A204.1 (cell line): ENCODE data around the gene PTBP2.

Experiments used
- FAIRE-seq: peaks from 2 replicates; lab custom pipeline; 2012; peaks lifted over from hg19 to GRCh38; lab: Jason Lieb, UNC

PTBP2 gene

DNA sequence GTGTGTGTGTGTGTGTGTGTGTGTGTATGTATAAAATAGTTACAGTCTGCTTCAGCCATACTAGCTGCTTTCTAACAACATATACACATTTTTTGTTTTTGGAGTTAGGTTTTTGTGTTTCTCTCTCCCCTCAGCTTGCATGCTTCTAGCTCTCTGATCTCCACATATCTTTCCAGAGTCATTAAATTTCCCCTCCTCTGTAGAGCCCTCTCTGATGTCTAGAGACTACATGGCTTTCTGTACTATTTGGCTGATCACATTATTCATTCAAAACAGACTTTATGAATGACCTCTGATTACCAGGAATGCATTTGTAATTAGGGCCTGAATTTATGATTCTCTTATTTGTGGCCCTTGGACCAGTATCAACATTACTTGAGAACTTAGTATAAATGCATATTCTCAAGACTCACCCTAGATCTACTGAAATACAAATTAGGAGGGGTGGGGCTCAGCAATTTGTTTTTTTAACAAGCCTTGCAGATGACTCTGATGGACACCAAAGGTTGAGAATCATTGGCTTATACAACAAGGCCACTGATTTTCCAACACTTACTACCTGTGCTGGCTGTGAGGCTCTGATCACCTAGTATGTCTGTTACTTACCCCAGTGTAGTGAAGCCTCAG lies 104.5 kb downstream of the PTBP2 start:
- FAIRE-seq, result no peak

- no peak for FAIRE-seq
Observed at GRCh38 chr1:96833376-96833775, 111.8 kb downstream of the PTBP2 start.

GRCh38 chr1:96834986-96835385 lies 113.4 kb downstream of the PTBP2 start:
- FAIRE-seq, result no peak

DNA sequence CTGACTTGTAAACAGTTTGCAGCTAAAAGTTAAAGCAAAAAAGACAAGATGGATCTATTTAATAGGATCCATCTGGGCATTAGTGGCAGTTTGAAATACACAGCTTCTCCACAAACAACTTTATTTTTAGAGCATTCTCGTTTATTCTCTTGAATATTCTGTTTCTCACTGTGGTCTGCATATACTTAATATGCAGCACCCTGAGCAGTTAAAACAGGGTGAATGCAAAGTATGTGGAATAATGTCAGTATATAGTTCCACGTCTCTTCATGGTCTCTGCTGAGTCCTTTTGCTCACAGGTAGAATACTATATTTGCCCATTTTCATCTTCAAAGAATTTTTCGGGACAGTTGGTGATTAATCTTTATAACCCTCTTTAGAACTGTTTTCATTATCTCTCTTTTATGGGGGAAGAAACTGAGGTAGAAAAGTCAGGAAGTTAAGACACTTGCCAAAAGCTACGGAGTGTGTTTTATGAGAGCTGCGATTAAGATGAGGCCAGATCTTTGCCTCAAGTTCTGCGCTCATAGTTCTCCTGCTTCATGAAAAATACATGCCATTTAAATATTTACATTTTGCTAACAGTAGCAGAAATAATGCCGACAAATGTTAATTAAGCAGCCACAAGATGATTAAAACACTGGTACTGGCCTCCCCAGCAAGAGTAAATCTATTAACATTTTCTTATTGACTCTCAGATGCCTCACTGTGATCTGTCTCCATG lies 115.6 kb downstream of the PTBP2 start:
- no peak for FAIRE-seq

- FAIRE-seq, result no peak
Observed at GRCh38 chr1:96837781-96838216, 116.2 kb downstream of the PTBP2 start.

GRCh38 chr1:96840396-96840795 lies 118.8 kb downstream of the PTBP2 start:
- no peak for FAIRE-seq

GRCh38 chr1:96842215-96842614 lies 120.6 kb downstream of the PTBP2 start:
- FAIRE-seq, result no peak

GRCh38 chr1:96843196-96843595 lies 121.6 kb downstream of the PTBP2 start:
- no peak for FAIRE-seq

DNA sequence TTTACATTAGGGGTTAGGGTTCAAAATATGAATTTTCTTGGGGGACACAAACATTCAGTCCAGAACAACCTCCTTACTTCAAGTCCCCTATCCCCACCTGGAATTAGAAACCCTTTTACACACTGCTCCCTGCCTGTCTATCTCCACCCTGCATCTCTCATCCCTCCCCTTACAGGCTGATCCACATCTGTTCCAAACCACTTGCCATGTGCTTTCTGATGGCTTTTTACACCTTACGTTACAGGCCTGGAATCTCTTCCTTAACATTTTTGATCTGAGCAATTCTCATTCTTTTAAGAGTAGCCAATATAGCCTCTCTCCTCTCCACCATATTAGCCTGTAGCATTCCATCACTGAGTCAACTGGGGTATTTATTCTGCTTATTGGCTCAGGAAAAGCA lies 122.0 kb downstream of the PTBP2 start:
- no peak for FAIRE-seq

DNA sequence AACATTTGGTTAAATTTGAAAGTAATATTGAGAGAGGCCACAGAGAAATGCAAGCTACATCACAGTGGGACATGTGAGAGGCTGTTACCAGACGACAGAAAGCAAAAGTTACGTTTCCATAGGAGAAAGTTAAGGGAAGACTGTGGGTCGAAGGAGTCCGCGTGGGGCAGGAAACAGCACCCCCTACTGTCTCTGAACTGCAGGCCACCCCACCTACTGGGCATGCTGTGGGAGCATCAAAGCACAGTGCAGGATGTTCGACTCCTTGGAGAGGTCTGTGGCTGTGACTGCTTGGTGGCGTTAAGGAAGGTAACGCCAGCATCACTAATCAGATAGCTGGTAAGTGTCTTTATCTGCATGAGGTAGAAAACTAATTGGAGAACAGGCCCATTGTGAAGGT lies 123.9 kb downstream of the PTBP2 start:
- no peak for FAIRE-seq

GRCh38 chr1:96861836-96862235 lies 140.3 kb downstream of the PTBP2 start:
- no peak for FAIRE-seq

GRCh38 chr1:96863449-96863848 lies 141.9 kb downstream of the PTBP2 start:
- no peak for FAIRE-seq
